Cardiac muscle cell (in vitro differentiated cells and primary cell): ENCODE data around the gene SLC1A4. TPM values are rescaled to one million over a fixed set of nuclear protein-coding genes. Genes with fewer than 3 reads are reported as not detected.
"Not testable (repeated sequence)": the region's sequence is repeated elsewhere in the genome, so short reads cannot be mapped to it uniquely, and the experiment has no call there.

Source experiments
- DNase-seq, 2 donors: peaks; one replicate each; pipeline versions ENCODE4 v3.0.0 to v3.0.0-alpha.2; 2010 to 2017; ENCODE audit warnings: low read depth in 1 of 2, low spot score in 1 of 2
- H3K27ac ChIP-seq: fragments of 200-600 bp; sonication (generic); 2 replicates; pipeline ENCODE4 v1.5.1; 2016
- H3K27me3 ChIP-seq: fragments of 200-600 bp; sonication (generic); 2 replicates; pipeline ENCODE4 v1.6.0; 2016; ENCODE audit warnings: control low read depth
- H3K36me3 ChIP-seq: fragments of 200-600 bp; sonication (generic); 2 replicates; pipeline ENCODE4 v1.5.1; 2016; ENCODE audit warnings: control low read depth
- H3K4me1 ChIP-seq: fragments of 200-600 bp; sonication (generic); 2 replicates; pipeline ENCODE4 v1.8.1; 2017; ENCODE audit warnings: low read depth, mild to moderate bottlenecking, mixed run types
- H3K4me3 ChIP-seq: fragments of 200-600 bp; sonication (generic); 2 replicates; pipeline ENCODE4 v1.5.1; 2016; ENCODE audit warnings: mild to moderate bottlenecking
- H3K9me3 ChIP-seq: fragments of 200-600 bp; sonication (generic); 2 replicates; pipeline ENCODE4 v1.5.1; 2017; ENCODE audit warnings: low read depth, mild to moderate bottlenecking, control low read depth
- polyA plus RNA-seq: library from polyadenylated mRNA; unstranded; fragments of >200 nt; fragmentation: Nextera tagmentation; extraction: Ambion mirVana; gene quantifications from 2 replicates; pipeline ENCODE4 v1.2.1, GENCODE V29; 2016
- total RNA-seq: library from RNA; depleted of rRNA; stranded (reverse); fragments of >200 nt; gene quantifications from 2 replicates; pipeline ENCODE4 v1.2.3, GENCODE V29; 2016
- TF ChIP-seq, protein P1 (sequence below): IDR thresholded peaks from 2 replicates; pipeline ENCODE4 v1.5.1; 2012; ENCODE audit warnings: low read depth, mild to moderate bottlenecking, low read length

SLC1A4 gene
- total and polyA plus RNA-seq, 2 experiments from 2014 or later, result 31.7 to 37.1 TPM

GRCh38 chr2:64967601-64968000 is 21.6 kb upstream of the SLC1A4 start:
- H3K9me3 ChIP-seq, result no peaks in the 10 kb centered on the region

DNA sequence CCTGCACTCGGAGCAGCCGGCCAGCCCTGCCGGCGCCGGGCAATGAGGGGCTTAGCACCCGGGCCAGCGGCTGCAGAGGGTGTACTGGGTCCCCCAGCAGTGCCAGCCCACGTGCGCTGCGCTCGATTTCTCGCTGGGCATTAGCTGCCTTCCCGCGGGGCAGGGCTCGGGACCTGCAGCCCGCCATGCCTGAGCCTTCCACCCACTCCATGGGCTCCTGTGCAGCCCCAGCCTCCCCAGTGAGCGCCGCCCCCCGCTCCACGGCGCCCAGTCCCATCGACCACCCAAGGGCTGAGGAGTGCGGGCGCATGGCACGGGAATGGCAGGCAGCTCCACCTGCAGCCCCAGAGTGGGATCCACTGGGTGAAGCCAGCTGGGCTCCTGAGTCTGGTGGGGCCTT is 20.1 kb upstream of the SLC1A4 start:
- not testable (repeated sequence) for H3K27me3 ChIP-seq, H3K9me3 ChIP-seq, H3K4me3 ChIP-seq, H3K4me1 ChIP-seq, H3K36me3 ChIP-seq, DNase-seq, H3K27ac ChIP-seq

More at GRCh38 chr2:64967601-64968000, 21.6 kb upstream of the SLC1A4 start:
- TF ChIP-seq, protein P1, sequence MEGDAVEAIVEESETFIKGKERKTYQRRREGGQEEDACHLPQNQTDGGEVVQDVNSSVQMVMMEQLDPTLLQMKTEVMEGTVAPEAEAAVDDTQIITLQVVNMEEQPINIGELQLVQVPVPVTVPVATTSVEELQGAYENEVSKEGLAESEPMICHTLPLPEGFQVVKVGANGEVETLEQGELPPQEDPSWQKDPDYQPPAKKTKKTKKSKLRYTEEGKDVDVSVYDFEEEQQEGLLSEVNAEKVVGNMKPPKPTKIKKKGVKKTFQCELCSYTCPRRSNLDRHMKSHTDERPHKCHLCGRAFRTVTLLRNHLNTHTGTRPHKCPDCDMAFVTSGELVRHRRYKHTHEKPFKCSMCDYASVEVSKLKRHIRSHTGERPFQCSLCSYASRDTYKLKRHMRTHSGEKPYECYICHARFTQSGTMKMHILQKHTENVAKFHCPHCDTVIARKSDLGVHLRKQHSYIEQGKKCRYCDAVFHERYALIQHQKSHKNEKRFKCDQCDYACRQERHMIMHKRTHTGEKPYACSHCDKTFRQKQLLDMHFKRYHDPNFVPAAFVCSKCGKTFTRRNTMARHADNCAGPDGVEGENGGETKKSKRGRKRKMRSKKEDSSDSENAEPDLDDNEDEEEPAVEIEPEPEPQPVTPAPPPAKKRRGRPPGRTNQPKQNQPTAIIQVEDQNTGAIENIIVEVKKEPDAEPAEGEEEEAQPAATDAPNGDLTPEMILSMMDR, result no peak
- no peak for DNase-seq
- Histone ChIP-seq H3K36me3 (no peaks in the 10 kb centered on the region), H3K4me3 (no peak overlapping the region), H3K4me1 (no peaks in the 10 kb centered on the region), H3K27ac (no peak overlapping the region), H3K27me3 (no peaks in the 10 kb centered on the region)

DNA sequence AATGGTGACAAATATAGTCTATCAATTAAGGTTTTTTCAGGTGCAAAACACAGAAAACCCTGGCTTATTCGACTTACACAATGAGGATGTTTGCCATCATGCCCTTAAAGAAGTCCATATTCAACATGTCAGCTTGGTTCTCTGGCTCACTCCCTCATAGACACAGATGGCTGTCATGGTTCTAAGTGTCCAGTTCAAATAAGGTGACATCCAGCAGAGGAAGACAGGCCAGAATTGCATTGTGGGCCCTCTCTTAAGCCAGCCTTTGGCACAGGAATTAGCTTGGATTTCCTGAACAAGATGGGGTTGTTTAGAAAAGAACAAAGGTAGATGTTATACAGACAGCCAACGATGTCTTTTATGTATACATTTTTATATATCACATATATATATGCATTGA is 18.7 kb upstream of the SLC1A4 start:
- Histone ChIP-seq H3K27ac (no peak overlapping the region), H3K4me1 (no peaks in the 10 kb centered on the region), H3K36me3 (no peaks in the 10 kb centered on the region), H3K4me3 (no peak overlapping the region), H3K9me3 (no peaks in the 10 kb centered on the region), H3K27me3 (no peaks in the 10 kb centered on the region)
- DNase-seq, result no peak
- TF ChIP-seq, protein P1, result no peak

- Histone ChIP-seq H3K9me3 (no peaks in the 10 kb centered on the region), H3K27me3 (no peaks in the 10 kb centered on the region), H3K4me1 (no peaks in the 10 kb centered on the region), H3K27ac (no peak overlapping the region), H3K36me3 (no peaks in the 10 kb centered on the region), H3K4me3 (no peak overlapping the region)
- no peak for DNase-seq
- TF ChIP-seq, protein P1, result no peak
Observed at GRCh38 chr2:64972426-64972825, 16.8 kb upstream of the SLC1A4 start.

DNA sequence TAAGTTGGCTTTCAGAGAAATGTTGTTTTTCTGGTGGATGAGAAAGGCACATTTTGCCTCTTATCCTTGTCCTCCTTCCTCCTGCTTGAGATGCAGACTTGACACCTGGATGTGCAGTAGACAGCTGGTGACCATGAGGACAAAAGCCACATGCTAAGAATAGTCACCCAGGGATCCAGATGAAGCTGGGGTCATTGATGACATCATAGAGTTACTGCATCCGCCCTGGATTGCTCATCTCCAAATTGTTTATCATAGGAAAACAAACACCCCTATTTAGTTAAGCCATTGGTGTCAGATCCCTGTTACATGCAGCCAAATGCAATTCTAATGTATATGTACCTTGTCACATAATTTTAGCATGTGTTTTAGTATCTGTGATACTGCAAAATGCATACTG is 16.3 kb upstream of the SLC1A4 start:
- no peak overlapping the region for H3K27ac ChIP-seq
- H3K27me3 ChIP-seq, result no peaks in the 10 kb centered on the region
- no peaks in the 10 kb centered on the region for H3K4me1 ChIP-seq
- H3K4me3 ChIP-seq, result no peak overlapping the region
- no peaks in the 10 kb centered on the region for H3K9me3 ChIP-seq
- TF ChIP-seq, protein P1, result no peak
- H3K36me3 ChIP-seq, result no peaks in the 10 kb centered on the region
- no peak for DNase-seq

- H3K4me3 ChIP-seq, result no peak overlapping the region
- peak in 1 of 2 donors; percentile 22 for DNase-seq
- H3K27ac ChIP-seq, result no peak overlapping the region
- H3K4me1 ChIP-seq, result no peaks in the 10 kb centered on the region
- H3K36me3 ChIP-seq, result no peaks in the 10 kb centered on the region
- TF ChIP-seq, protein P1, result no peak
- no peaks in the 10 kb centered on the region for H3K9me3 ChIP-seq
- no peaks in the 10 kb centered on the region for H3K27me3 ChIP-seq
Observed at GRCh38 chr2:64975232-64975821, 13.9 kb upstream of the SLC1A4 start.
